A549 treated with CORT108297 at 1 μM for 4 hours (cell line): Measurements from ENCODE around the gene DAP. TPM values are rescaled to one million over a fixed set of nuclear protein-coding genes. Genes with fewer than 3 reads are reported as not detected.

Experiments used
- total RNA-seq: library from RNA; stranded (reverse); fragments of 200-300 nt; extraction: Qiagen RNA extraction; gene quantifications from 5 replicates; pipeline ENCODE4 v1.2.3, GENCODE V29; 2022

The DAP gene, protein sequence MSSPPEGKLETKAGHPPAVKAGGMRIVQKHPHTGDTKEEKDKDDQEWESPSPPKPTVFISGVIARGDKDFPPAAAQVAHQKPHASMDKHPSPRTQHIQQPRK
- 56.6 to 59.3 TPM (median 58.1 TPM) in 5 replicates for total RNA-seq

DNA sequence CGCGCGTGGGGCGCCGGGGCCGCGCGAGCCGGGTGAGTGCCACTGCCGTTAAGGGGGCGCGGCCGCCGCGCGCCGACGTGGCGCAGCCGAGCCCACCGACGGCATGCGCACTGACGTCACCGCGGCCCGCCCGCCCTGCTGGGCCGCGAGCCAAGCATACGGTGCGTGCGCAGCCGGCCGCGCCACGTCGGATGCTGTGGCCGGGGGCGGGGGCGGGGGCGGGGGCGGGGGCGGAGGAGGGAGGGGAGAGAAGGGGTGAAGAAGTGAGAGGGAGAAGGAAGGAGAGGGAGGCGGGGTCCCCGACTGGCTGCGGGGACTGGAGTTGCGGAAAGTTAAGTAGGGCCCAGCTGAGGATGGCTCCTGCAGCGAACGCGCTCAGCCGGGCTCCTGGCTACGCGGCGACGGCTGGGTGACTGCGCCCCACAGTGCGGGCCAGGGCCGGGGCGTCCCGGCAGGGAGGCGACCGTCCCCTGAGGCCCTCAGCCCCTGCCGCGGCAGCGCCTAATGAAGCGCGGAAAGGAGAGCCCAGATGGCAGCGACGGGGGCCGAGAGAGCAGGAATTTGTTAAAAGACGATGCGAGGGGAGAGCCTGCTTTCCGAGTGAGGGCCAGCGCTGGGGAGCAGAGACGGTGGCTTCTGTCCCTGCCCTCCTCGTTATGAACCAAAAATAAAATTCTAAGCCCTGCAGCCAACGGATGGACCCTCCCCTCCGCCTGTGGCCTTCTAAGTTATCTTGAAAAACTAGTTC, at the start of gene DAP:
Gene DAP, minus strand, starts transcription at position 50 of the 748 bp plus-strand sequence. CDS start 166 bp downstream, outside the sequence.

Other genes with a start within 250 kb of the DAP start
- gene ANKRD33B, start 197.2 kb downstream of the DAP start, total RNA-seq, result 8.2 to 12.4 TPM (median 10.8 TPM) in 5 replicates